Right lung (tissue), 5 donors: ENCODE results near the gene PRKG1. TPM values are rescaled to one million over a fixed set of nuclear protein-coding genes. Genes with fewer than 3 reads are reported as not detected.

Experiments used
- DNase-seq, 2 donors: peaks; one replicate each; pipeline ENCODE4 v3.0.0-alpha.2; 2013
- polyA plus RNA-seq, 5 donors: library from polyadenylated mRNA; unstranded; fragments of 120-200 nt; gene quantifications; one replicate each; pipeline versions ENCODE4 v1.2.1 to v1.2.3, GENCODE V29; 2013; ENCODE audit warnings: inconsistent platforms in 1 of 5, low replicate concordance in 1 of 5; ENCODE audit not compliant: insufficient read length in 5 of 5, insufficient read depth in 1 of 5

Gene PRKG1
- polyA plus RNA-seq, 5 donors: 12.4 to 21.3 (median 15.8) TPM

DNA sequence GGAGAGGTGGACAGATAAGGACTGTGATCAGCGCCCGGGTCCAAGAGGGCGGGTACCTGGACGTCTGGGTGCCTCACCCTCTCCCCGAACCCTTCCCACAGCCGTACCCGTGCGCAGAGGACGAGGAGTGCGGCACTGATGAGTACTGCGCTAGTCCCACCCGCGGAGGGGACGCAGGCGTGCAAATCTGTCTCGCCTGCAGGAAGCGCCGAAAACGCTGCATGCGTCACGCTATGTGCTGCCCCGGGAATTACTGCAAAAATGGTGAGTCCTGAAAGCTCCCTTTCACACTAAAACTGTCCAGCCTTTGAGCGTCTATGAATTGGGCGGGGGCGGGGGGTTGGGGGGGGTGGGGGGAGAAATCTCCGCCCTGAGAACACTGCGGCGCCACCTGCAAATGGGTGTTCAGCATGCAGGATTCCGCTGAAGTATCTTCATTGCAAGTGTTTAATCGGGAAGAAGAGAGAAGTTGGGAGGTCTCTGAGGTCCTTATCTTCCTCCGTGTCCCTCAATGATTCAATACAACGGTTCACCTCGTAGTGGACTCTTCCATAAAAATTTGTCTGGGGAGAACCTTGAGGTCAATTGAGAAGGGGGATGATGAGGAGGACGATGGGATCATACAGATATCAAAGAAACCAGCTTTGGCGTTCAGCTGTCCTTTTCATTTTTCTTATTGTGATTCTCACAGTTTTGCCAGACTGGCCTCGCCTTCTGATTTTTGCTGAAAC is 1240.7 kb downstream of the PRKG1 start:
- DNase-seq: no peak

DNA sequence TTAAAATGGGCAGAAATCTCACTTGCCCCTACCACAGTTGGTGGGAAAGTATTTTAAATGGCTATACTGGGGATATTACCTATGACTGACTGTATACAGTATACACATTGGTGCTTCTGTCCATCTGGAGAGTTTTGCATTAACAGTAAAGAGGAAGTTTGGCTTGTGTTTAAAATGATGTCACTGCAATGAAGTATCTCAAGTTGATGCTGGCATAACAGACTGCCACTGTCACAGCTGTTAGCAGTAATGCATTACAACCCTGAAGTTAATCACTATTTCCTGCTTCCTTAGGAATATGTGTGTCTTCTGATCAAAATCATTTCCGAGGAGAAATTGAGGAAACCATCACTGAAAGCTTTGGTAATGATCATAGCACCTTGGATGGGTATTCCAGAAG is 1241.7 kb downstream of the PRKG1 start:
- no peak for DNase-seq

DNA sequence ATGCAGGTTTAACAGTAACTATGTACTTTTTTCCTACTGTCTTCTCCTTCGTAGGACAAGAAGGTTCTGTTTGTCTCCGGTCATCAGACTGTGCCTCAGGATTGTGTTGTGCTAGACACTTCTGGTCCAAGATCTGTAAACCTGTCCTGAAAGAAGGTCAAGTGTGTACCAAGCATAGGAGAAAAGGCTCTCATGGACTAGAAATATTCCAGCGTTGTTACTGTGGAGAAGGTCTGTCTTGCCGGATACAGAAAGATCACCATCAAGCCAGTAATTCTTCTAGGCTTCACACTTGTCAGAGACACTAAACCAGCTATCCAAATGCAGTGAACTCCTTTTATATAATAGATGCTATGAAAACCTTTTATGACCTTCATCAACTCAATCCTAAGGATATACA is 1242.2 kb downstream of the PRKG1 start:
- DNase-seq: no peak

DNA sequence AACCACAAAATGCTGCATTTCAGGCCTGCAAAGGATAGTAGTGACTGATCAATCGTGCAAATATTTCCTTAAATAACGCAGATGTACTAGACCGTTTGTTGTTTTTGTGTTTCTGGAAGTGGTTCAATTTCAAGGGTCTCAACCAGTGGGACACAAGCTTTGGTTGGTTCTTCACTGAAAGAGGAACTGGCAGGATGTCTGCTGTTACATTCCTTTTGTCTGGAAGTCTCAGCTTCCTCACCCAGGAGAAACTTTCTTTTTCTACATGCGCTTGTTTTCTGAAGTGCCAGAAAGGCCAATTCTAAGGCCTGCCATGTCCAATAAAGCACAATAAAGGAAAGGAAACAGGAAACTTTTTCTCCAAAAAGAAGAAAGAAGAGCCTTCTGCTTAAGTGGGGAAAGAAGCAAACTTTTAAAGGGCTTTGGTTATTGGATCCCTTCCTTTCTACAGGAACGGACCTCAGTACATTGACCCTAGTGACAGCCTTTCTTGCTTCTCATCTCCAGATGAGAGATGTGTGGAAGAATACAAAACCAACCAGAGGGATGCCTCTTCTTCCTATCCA is 1243.9 kb downstream of the PRKG1 start:
- DNase-seq: no peak

DNA sequence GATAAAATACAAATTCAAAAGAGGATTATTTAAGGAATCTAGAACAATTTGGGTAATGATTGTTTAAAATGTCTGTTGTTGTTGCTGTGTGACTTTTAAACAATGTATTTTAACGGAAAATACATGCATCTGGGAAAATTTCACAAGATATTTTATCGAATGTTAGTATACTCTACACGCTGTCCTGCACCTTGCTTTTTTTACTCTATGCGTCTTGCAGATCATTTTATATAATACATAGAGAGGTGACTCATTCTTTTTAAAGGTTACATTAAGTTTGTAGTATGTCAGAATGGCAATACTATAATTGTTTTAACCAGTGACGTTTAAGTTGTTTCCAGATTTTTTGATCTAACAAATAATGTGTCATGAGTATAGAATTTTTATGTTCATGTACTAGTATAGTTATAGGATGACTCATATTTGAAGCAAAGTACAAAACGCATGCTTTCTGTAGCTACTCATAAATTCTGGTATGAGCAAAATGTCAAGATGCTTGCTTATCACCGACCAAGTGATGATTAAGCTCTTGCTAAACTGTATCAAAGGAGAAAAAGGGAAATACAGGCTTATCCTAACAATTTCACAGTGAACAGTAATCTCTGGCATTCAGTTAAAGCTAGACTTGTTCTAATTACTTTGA is 1244.7 kb downstream of the PRKG1 start:
- no peak for DNase-seq

DNA sequence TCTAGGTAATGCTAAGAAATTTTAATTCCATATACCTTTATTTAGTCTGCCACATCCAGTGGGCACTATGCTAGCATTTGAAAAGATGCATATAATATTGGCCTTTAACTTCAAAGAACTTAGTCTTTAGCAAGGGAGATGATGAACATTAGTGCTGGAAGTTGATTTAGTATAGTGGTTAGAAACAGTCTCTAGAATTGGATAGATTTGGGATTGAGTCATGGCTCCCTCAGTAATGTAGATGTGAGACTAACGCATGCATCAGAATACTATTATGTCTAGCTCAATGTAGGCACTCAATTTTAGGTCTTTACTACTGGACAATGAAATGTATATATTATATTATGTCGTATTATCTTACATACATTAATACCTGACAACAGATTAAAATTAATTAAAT is 1245.6 kb downstream of the PRKG1 start:
- DNase-seq: no peak

- DNase-seq: no peak
Observed at GRCh38 chr10:52322323-52322722, 1248.0 kb downstream of the PRKG1 start.

GRCh38 chr10:52322936-52323335 is 1248.6 kb downstream of the PRKG1 start:
- no peak for DNase-seq

DNA sequence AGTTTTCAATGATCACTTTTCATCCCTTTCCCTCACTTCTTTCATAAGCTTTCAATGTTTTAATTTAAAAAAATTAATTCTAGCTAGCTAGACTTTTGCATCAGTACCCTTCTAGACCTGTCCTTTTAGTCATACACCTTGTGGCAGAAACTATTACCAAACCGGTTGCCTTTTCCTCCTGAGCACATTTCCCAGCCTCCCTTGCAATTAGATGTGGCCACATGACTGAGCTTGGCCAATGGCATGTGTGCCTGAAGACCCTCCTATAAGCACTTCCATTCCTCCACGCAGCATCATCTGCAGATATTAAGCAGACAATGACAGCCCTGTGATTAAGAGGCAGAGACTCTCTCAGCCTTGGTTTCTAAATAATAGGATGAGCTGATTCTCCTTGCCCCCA is 1252.1 kb downstream of the PRKG1 start:
- DNase-seq: no peak

DNA sequence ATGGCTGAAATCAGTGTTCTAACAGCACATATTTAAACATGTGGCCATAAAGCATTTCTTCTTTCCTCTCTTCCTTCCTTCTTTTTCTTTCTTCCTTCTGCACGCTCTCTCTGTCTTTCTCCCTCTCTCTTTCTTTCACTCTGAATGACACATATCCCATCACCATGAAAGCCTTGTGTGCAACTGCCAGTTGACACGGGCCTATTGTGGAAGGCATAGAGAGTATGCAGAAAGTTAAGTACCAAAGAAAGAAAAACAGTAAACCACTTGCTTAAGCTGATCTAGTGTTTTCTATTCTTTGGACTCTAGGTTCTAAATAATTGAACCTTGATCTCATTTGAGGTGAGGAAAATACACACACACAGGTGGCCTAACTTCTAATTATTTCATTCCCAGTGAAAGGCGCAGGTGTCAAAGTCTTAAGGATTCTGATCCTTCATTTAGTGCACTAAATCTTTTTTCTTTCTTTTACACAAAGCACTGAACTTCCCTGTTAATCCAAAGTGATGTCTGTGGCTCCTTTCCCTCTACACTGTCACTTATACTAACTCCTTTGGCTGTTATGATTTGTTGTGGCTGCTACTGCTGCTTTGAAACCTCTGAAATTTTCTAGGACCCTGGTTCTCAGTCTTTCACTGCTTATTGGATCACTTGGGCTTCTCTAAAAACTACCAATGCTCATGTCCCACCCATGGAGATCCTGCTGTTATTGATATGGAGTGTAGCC is 1257.5 kb downstream of the PRKG1 start:
- DNase-seq: no peak

DNA sequence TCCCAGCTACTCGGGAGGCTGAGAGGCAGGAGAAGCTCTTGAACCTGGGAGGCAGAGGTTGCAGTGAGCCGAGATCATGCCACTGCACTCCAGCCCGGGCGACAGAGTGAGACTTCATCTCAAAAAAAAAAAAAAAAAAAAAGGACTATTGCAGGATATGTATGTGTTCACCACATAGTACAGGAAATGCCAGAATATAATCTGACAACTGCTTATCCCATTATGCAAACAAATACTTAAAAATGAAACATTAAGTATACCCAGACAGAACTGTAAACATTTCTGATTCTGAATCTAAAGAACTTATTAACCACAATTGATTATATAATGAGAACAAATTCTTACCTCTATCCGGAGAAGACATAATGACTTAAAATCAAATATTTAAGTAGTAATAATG is 1258.5 kb downstream of the PRKG1 start:
- DNase-seq: no peak

- no peak for DNase-seq
Observed at GRCh38 chr10:52334595-52334994, 1260.3 kb downstream of the PRKG1 start.

DNA sequence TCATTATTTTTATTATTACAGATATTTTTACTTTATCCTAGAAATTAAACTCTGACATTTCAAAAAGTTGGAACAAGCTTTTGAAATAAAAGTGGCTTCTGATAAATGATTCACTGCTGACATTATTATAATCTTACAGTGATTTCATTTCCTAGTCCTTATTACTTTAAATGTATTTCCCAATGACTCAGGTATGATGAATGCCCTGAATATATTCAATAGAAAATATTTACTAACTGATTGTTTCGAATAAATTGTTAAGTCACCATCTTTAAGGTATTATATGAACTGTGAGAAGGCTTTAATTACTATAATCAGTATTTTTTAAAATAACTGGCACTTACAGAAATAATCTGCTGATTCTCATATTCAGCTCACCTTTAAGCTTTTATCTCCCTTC is 1261.4 kb downstream of the PRKG1 start:
- no peak for DNase-seq

- DNase-seq: no peak
Observed at GRCh38 chr10:52337225-52337624, 1262.9 kb downstream of the PRKG1 start.

DNA sequence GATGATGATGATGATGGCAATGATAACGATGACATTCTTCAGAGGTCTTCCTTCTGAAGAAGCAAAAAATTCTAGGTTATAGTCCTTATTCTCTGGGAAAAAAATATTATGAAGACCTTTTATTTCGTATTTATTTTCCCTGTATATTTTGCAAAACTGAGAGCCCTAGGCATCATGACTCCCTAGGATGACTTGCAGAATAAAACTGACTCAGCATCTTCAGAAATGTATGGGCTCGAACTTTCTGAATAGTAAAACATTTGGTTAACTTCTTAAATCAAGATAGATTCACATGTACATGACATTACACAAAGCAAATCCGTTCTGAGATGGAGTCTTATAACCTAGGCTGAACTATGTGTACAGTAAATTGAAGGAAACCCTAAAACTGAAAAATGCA is 1269.2 kb downstream of the PRKG1 start:
- DNase-seq: no peak

DNA sequence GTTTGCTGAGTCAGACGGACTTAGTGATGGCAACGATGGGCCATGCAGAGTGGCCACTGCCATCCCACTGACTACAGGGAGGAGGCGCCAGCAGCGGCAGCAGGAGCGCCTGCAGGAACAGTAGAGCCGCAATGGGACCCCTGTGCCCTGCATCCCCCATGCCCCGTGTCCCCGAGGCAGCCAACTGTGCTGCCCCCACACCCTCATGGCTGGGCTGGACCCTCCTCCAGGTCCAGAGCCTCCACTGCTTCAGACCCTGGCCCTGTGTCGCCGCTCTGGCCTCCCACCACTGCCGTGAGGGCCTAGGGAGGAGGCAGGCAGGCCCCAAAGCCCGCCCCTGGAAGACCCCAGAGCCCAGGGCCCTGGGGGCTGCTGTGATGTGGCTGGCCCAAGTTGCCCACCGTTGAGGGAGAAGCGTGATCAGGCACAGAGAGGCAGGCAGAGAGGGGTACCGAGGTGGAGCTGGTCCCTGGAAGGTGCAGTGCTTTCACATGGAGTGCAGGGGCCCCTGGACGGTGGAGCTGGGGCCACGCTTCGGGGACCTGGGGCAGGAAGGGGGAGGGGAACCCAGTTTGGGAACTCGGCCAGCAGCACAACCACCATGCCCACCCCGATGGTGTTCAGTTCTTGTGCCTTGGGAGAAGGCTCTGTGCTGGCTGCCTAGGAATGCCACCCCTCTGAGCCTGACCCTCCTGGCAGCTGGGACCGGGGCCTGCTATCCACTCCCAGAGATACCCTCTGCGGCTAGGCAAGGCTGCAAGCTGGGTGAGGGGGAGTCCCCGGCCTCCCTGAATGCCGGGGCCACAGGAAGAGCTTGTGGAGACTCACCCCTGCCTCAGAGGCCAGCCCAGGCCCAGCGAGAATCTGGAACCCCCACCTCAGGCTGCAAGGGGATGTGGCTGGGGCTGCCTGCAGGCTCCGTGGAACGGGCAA is 1272.4 kb downstream of the PRKG1 start:
- DNase-seq: no peak

- DNase-seq: no peak
Observed at GRCh38 chr10:52347327-52347667, 1273.0 kb downstream of the PRKG1 start.
